HCT116 (cell line): ENCODE measurements around the gene REEP3. TPM values are rescaled to one million over a fixed set of nuclear protein-coding genes. Genes with fewer than 3 reads are reported as not detected.

Experiments
- ATAC-seq: fragments of 200-7000 bp; cut with Tn5 transposase; 2 replicates; pipeline ENCODE4 v1.9.1; 2020; ENCODE audit warnings: mild to moderate bottlenecking, moderate library complexity
- BruUV-seq: library from RNA; stranded (reverse); fragments of 400-500 nt; replicated peaks from 2 replicates; lab custom pipeline; 2021; lab: Mats Ljungman, UMichigan
- CTCF ChIA-PET: fragments of 300-600 bp; sonication (Branson Sonifier 250); formaldehyde crosslinking; loops from one replicate; lab custom pipeline; 2021; ENCODE audit warnings: antibody characterized with exemption; lab: Charles Lee
- POLR2A ChIA-PET: fragments of 300-600, 350-600 bp; sonication (Branson Sonifier 250); formaldehyde crosslinking; loops from one replicate; lab custom pipeline; 2021; ENCODE audit warnings: antibody characterized with exemption; lab: Charles Lee
- RAD21 ChIA-PET, 2 experiments: fragments of 300-600 bp; sonication (Branson Sonifier 250); formaldehyde crosslinking; loops; one replicate each; lab custom pipeline; 2023; ENCODE audit warnings: low total read pairs in 2 of 2; ENCODE audit not compliant: uncharacterized antibody in 2 of 2, unreplicated experiment in 2 of 2, low non-redundant PET in 1 of 2; lab: Charles Lee
- DNase-seq: peaks from one replicate; pipeline ENCODE4 v3.0.0-alpha.2; 2010; ENCODE audit warnings: low read depth, low spot score
- H2AFZ ChIP-seq: fragments of 200-600 bp; shearing (Covaris generic), sonication (generic); 2 replicates; pipeline ENCODE4 v1.6.1; 2017; ENCODE audit warnings: low read depth, mixed run types, mixed read lengths, antibody characterized with exemption, low read length; ENCODE audit not compliant: poor library complexity, severe bottlenecking
- H3K27ac ChIP-seq: 2 replicates; pipeline ENCODE4 v1.5.1; 2012; ENCODE audit warnings: low read depth, low read length
- H3K27me3 ChIP-seq: fragments of 200-600 bp; sonication (generic); 2 replicates; pipeline ENCODE4 v1.6.1; 2016; ENCODE audit warnings: mixed run types, low read length, mixed read lengths; ENCODE audit not compliant: insufficient read depth
- H3K36me3 ChIP-seq, 2 experiments: fragments of 200-500 bp in 1 of 2; fragments of 200-600 bp in 1 of 2; sonication (Bioruptor generic) in 1 of 2; sonication (generic) in 1 of 2; 2 replicates each; pipeline versions ENCODE4 v1.5.1 to v1.6.1; 2014 to 2016; ENCODE audit warnings: low read length in 2 of 2, inconsistent platforms in 1 of 2, mixed read lengths in 1 of 2, mixed run types in 1 of 2; ENCODE audit not compliant: insufficient read depth in 2 of 2, control insufficient read depth in 1 of 2
- H3K4me1 ChIP-seq, 2 experiments: fragments of 200-600 bp in 1 of 2; sonication (generic) in 1 of 2; 2 replicates each; pipeline versions ENCODE4 v1.5.1 to v1.6.1; 2012 to 2017; ENCODE audit warnings: low read length in 2 of 2, inconsistent platforms in 1 of 2, mild to moderate bottlenecking in 1 of 2, mixed read lengths in 1 of 2, mixed run types in 1 of 2, moderate library complexity in 1 of 2; ENCODE audit not compliant: insufficient read depth in 2 of 2, control insufficient read depth in 1 of 2
- H3K4me2 ChIP-seq: fragments of 200-600 bp; sonication (generic); 2 replicates; pipeline ENCODE4 v1.6.1; 2017; ENCODE audit warnings: mixed run types, low read length, mixed read lengths
- H3K4me3 ChIP-seq, 2 experiments: fragments of 200-600 bp in 1 of 2; sonication (generic) in 1 of 2; replicated peaks in 1 of 2; 2 replicates each; pipeline ENCODE4 v1.5.1; 2011 to 2016; ENCODE audit warnings: low read length in 2 of 2, control low read depth in 1 of 2, low read depth in 1 of 2, mild to moderate bottlenecking in 1 of 2, mixed read lengths in 1 of 2, mixed run types in 1 of 2
- H3K79me2 ChIP-seq: fragments of 200-600 bp; sonication (generic); 2 replicates; pipeline ENCODE4 v1.6.1; 2017; ENCODE audit warnings: mild to moderate bottlenecking, mixed run types, low read length, moderate library complexity, mixed read lengths; ENCODE audit not compliant: insufficient read depth
- H3K9ac ChIP-seq: fragments of 200-600 bp; sonication (generic); 2 replicates; pipeline ENCODE4 v1.6.1; 2016; ENCODE audit warnings: low read length, mixed read lengths
- H3K9me2 ChIP-seq: fragments of 200-600 bp; sonication (generic), shearing (Covaris generic); 2 replicates; pipeline ENCODE4 v1.6.1; 2017; ENCODE audit warnings: mixed run types, mild to moderate bottlenecking, moderate library complexity; ENCODE audit not compliant: insufficient read depth
- H3K9me3 ChIP-seq, 2 experiments: fragments of 200-500 bp in 1 of 2; fragments of 200-600 bp in 1 of 2; sonication (Bioruptor generic) in 1 of 2; sonication (generic) in 1 of 2; 2 replicates each; pipeline ENCODE4 v1.6.1; 2014 to 2017; ENCODE audit warnings: low read length in 2 of 2, mixed read lengths in 2 of 2, inconsistent platforms in 1 of 2, low read depth in 1 of 2, mild to moderate bottlenecking in 1 of 2, mixed run types in 1 of 2, moderate library complexity in 1 of 2; ENCODE audit not compliant: control insufficient read depth in 1 of 2, insufficient read depth in 1 of 2
- H4K20me1 ChIP-seq: fragments of 200-600 bp; sonication (generic), shearing (Covaris generic); 2 replicates; pipeline ENCODE4 v1.6.1; 2017; ENCODE audit warnings: mixed run types, mild to moderate bottlenecking, moderate library complexity; ENCODE audit not compliant: insufficient read depth
- ATF3 ChIP-seq: IDR thresholded peaks from 2 replicates; pipeline ENCODE4 v1.6.1; 2012
- CBX3 ChIP-seq: IDR thresholded peaks from 2 replicates; pipeline ENCODE4 v1.6.1; 2012; ENCODE audit warnings: low read depth
- CEBPB ChIP-seq: IDR thresholded peaks from 2 replicates; pipeline ENCODE4 v1.6.1; 2012; ENCODE audit warnings: low read depth
- EGR1 ChIP-seq: IDR thresholded peaks from 2 replicates; pipeline ENCODE4 v1.6.1; 2012; ENCODE audit warnings: low read depth
- ELF1 ChIP-seq: IDR thresholded peaks from 2 replicates; pipeline ENCODE4 v1.6.1; 2012; ENCODE audit warnings: low read depth, borderline replicate concordance
- EZH2 ChIP-seq: fragments of 200-600 bp; sonication (generic); IDR thresholded peaks from 2 replicates; pipeline ENCODE4 v1.6.1; 2017; ENCODE audit warnings: antibody characterized with exemption, mixed run types
- FOSL1 ChIP-seq: IDR thresholded peaks from 2 replicates; pipeline ENCODE4 v1.6.1; 2012; ENCODE audit warnings: low read depth
- JUND ChIP-seq: IDR thresholded peaks from 2 replicates; pipeline ENCODE4 v1.6.1; 2012
- MAX ChIP-seq: IDR thresholded peaks from 2 replicates; pipeline ENCODE4 v1.6.1; 2012
- POLR2A ChIP-seq: IDR thresholded peaks from 2 replicates; pipeline ENCODE4 v1.7.0; 2011; ENCODE audit warnings: borderline replicate concordance; ENCODE audit not compliant: insufficient read depth, insufficient read length; ENCODE audit errors: extremely low read depth
- POLR2AphosphoS5 ChIP-seq: IDR thresholded peaks from 2 replicates; pipeline ENCODE4 v1.6.1; 2011; ENCODE audit warnings: mild to moderate bottlenecking, low read depth, low read length, moderate library complexity
- RAD21 ChIP-seq: IDR thresholded peaks from 2 replicates; pipeline ENCODE4 v1.6.1; 2012; ENCODE audit warnings: low read depth, mild to moderate bottlenecking
- REST ChIP-seq: IDR thresholded peaks from 2 replicates; pipeline ENCODE4 v1.6.1; 2012; ENCODE audit warnings: low read depth
- SIN3A ChIP-seq: IDR thresholded peaks from 2 replicates; pipeline ENCODE4 v1.6.1; 2012; ENCODE audit warnings: low read depth
- SP1 ChIP-seq: IDR thresholded peaks from 2 replicates; pipeline ENCODE4 v1.6.1; 2012; ENCODE audit warnings: low read depth
- ZFX ChIP-seq: fragments of 450-650 bp; IDR thresholded peaks from 2 replicates; pipeline ENCODE4 v1.6.1; 2017
- intact Hi-C: fragments of 100-400 bp; cut with micrococcal nuclease; formaldehyde crosslinking; loops from 2 replicates; pipeline ENCODE4 v1.10.0; 2022
- total RNA-seq: library from RNA; stranded (reverse); gene quantifications from one replicate; pipeline ENCODE4 v1.2.1, GENCODE V29; 2021; ENCODE audit not compliant: unreplicated experiment

The REEP3 gene
- total RNA-seq, 1 experiment from 2014 or later = 41.3 TPM

GRCh38 chr10:63608511-63608910 lies 87.3 kb downstream of the REEP3 start:
- POLR2A ChIA-PET = interaction anchor here (0.6 kb wide), 1 partner anchor 13 kb away, joined by 3 read pairs; no protein-coding TSS in a partner anchor
- RAD21 ChIA-PET = no interaction called here
- BruUV-seq = no TSS peak

More at GRCh38 chr10:63608511-63608910, 87.3 kb downstream of the REEP3 start:
- H3K27me3 ChIP-seq = no peaks in the 10 kb centered on the region
- no peak overlapping the region for H3K4me3 ChIP-seq
- no peaks in the 10 kb centered on the region for H3K36me3 ChIP-seq
- ATAC-seq = no peak
- CTCF ChIA-PET = no interaction called here
- no peak overlapping the region for H3K4me2 ChIP-seq
- intact Hi-C loops = no loop called here
- H3K9me3 ChIP-seq = no peaks in the 10 kb centered on the region
- no peak overlapping the region for H3K9ac ChIP-seq
- no peak overlapping the region for H3K27ac ChIP-seq
- H3K9me2 ChIP-seq = no peaks in the 10 kb centered on the region
- no peaks in the 10 kb centered on the region for H3K79me2 ChIP-seq
- peaks cover 0 to 3% of the 10 kb centered on the region in 2 experiments; a peak in 1 of 4 replicates for H3K4me1 ChIP-seq
- TF ChIP-seq ELF1 (no peak), SP1 (no peak), ZFX (no peak), POLR2AphosphoS5 (no peak), JUND (no peak), EGR1 (no peak), SIN3A (no peak), ATF3 (no peak), FOSL1 (no peak), CBX3 (no peak), CEBPB (no peak), RAD21 (no peak), MAX (no peak), POLR2A (no peak), EZH2 (no peak), REST (no peak)
- TF ChIP-seq, all 23 proteins: peak for 0
- no peak for DNase-seq
- no peaks in the 10 kb centered on the region for H4K20me1 ChIP-seq
- H2AFZ ChIP-seq = no peak overlapping the region
